OCI-LY3 (cell line): ENCODE results near the gene LRRN2.

Experiments
- CTCF ChIP-seq: fragments of 200-600, 300-600 bp; sonication (generic); IDR thresholded peaks from 2 replicates; pipeline ENCODE4 v1.5.1; 2014; ENCODE audit warnings: antibody characterized with exemption, low read length, low read depth
- EZH2phosphoT487 ChIP-seq: fragments of 200-600 bp; shearing (Covaris generic); IDR thresholded peaks from 2 replicates; pipeline ENCODE4 v1.6.1; 2018; ENCODE audit warnings: antibody characterized with exemption, mixed run types, low read depth

GRCh38 chr1:204584699-204585372 is 100.7 kb downstream of the LRRN2 start:
- TF ChIP-seq CTCF (no peak), EZH2phosphoT487 (no peak)
